SIG-M5 treated with dmso at 0.1 percent for 504 hours (cell line): ENCODE data around the gene SLC17A2.

ENCODE experiments used
- DNase-seq: peaks from one replicate; lab custom pipeline; 2025; ENCODE audit not compliant: unreplicated experiment; lab: John Stamatoyannopoulos, UW

The SLC17A2 gene, protein sequence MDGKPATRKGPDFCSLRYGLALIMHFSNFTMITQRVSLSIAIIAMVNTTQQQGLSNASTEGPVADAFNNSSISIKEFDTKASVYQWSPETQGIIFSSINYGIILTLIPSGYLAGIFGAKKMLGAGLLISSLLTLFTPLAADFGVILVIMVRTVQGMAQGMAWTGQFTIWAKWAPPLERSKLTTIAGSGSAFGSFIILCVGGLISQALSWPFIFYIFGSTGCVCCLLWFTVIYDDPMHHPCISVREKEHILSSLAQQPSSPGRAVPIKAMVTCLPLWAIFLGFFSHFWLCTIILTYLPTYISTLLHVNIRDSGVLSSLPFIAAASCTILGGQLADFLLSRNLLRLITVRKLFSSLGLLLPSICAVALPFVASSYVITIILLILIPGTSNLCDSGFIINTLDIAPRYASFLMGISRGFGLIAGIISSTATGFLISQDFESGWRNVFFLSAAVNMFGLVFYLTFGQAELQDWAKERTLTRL

DNA sequence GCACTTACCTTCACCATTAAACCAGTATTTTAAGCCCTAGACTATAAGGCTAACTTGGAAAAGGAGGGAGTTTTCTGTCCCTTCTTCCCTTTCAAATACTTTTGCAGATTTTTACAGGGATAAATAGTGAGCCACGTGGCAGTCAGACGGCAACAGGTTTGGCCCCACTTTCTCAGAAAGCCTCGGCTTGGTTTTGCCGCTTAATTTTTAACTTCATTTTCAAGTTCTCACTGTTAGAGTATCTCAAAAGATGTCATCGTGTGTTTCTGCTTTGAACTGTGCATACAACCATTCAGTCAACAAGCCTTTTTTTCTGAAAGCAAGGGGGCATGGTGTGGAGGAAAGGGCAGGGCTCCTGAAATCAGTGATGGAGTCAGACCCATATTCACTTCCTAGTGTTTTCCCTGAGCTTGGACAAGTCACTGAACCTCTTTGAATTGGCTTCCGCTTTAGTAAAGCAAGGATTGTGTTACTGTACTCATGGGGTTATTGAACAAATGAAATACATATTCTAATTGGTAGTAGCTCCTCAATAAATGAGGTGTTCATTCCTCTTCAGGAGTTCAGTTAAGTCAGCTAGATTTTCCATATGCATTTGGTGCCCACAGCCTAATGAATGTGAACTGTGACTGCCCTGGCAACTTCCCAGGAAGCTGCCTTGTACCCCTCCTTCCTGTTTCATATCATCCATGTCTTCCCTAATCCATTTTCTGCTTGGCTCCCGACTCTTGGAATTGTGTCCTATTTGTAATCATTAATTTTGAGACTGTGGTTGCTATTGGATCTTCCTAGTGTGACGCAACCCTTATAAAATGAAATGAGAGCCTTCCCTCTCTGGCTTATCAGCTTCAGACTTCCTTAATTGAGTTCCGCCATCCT is at the start of gene SLC17A2:
SLC17A2 (minus strand) TSS at position 160 of the 879 bp plus-strand sequence. CDS start 4,895 bp downstream, outside the sequence.
- DNase-seq = no peak

DNA sequence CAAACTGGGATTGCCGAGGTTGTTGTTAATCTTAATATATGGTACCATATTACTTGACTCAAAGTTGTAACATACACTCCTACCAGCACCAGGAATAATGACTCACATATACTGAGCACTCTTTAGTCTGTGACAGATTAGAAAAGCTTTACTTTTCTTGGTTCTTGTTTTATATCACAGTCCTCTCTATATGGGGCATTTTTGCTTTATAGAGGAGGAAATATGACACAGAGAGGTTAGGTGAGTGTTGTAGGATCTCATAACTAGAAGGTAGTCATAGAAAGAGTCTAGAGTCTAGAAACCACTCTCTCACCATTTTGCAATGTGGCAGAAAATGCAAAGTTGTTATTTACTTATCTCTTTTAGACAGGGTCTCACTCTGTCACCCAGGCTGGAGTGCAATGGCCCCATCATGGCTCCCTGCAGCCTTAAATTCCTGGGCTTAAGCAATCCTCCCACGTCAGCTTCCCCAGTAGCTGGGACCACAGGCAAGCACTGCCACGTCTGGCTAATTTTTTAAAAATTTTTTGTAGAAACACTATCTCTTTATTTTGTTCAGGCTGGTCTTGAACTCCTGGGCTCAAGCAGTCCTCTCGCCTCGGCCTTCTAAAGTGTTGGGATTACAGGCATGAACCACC is 45.6 kb upstream of the SLC17A2 start:
- DNase-seq = no peak

DNA sequence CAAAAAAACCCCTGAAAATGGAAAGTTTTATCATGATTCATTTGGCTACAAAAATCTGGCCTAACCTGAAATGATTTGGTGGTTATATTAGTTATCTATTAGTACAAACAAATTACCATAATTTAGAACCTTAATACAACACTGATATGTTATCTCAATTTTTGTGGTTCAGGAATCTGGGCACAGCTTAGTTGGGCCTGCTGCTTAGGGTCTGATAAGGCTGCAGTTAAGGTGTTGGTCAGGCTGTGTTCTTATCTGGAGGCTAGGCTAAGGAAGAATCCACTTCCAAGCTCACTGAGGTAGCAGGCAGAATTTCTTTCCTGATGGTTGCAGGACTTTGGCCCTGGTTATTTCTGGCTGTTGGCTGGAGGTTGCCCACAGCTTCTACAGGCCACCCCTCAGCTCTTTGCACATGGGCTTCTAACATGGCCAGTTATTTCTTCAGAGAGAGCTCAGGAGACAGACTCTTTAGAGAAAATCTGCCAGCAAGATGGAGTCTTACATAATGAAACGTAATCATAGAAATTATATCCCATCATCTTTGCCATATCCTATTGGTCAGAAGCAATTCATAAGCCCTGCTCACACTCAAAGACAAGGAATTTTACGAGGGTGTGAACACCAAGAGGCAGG is 43.5 kb upstream of the SLC17A2 start:
- DNase-seq = no peak

DNA sequence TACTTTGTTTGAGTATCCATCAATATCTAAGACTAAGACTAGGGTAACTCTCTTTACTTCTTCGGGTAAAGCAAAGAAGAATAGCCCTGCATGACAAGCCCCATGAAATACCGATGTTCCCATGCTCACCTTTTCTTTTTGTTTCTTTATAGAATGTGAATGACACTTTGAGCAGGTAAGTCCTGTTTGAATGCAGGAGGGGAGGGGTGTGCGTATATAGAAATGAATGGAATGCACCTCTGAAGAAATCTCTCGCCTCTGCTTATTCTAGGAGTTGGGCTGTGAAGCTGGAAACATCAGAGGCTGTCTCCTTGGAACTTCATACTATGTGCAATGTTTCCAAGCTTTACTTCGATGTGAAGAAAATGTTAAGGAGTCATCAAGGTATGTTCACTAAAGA is 42.4 kb upstream of the SLC17A2 start:
- no peak for DNase-seq

DNA sequence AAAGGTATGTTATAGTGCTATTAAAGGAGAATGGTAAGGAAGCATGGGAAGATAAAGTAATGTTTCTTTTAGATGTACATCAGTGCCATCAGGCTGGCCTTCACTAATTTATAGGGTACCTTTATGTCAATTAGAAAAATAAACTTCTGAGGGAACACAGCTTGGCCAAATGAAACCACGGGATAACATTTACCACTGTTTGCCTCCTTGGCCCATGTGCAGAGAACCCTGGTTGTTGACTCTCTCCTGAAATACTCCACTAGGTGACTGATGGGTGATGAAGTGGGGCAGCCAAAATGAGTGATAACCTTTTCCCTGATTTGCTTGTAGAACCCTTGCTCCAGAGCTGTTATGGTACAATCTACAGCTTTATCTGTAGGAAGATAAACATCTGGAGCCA is 41.6 kb upstream of the SLC17A2 start:
- DNase-seq = no peak

DNA sequence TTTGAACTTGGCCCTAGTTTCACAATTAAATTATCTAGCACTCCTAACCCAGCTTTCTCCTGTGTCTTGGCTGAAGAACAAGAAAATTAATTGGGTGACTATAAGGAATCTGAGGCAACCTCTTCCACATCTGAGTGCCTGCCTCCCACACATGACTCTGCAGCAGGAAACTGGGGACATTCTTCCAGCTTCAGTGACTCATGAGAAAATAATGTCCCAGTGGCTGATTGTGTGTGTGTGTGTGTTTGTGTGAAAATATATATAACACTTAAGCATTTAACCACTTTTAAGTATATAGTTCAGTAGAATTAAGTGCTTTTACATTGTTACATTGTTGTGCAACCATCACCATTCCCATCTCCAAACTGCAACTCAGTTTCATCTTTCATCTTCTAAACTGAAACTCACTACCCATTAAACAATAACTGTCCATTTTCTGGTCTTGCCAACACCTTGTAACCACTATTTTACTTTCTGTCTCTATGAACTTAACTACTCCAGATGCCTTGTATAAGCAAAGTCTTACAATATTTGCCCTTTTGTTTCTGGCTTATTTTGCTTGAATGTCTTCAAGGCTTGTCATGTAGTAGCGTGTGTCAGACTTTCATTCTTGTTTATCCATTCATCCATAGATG is 40.8 kb upstream of the SLC17A2 start:
- DNase-seq = no peak

DNA sequence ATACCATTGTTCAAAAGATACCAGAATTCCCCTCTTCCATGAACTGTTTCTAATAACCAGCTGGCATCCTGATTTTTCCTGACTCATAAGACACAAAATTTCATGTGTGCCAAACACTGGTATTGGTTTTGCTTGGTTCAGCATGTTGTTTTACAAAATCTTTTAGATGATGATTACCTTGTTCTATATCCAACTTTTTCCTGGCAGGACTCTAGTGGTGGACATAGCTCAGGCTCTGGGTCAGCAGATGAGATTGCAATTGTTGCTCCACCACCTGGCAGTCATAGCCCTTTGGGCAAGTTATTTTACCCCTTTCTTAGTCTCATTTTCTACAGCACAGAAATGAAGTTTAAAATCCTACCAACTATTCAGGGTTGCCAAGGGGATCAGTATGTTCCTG is 38.3 kb upstream of the SLC17A2 start:
- no peak for DNase-seq

DNA sequence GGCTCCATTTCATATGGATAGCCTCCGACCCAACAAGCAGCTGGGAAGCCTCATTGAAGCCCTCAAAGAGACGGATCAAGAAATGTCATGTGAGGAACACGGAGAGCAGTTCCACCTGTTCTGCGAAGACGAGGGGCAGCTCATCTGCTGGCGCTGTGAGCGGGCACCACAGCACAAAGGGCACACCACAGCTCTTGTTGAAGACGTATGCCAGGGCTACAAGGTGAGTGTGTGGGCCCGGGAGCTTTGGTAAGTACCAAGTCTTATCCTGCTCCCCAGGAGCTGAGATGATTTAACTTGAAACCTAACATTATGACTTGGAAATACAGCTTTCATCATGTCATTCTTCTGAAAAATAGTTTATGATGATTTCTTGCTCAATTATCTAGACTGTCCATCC is 36.2 kb upstream of the SLC17A2 start:
- DNase-seq = no peak

DNA sequence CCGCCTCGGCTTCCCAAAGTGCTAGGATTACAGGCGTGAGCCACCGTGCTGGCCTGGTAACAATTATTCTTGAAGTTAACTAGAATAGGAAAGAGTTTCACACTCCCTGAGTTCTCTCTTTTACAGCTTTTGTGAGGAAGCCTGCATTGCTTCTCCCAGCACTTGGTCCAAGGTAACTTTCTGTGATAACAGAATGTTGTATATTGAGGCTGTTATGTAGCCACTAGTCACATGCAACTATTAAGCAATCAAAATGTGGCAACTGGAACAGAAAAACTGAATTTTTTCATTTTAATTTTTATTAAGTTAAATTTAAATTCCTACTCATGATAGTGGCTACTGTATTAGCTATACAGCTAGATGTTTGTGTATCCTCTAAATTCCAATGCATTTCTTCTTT is 34.6 kb upstream of the SLC17A2 start:
- no peak for DNase-seq

DNA sequence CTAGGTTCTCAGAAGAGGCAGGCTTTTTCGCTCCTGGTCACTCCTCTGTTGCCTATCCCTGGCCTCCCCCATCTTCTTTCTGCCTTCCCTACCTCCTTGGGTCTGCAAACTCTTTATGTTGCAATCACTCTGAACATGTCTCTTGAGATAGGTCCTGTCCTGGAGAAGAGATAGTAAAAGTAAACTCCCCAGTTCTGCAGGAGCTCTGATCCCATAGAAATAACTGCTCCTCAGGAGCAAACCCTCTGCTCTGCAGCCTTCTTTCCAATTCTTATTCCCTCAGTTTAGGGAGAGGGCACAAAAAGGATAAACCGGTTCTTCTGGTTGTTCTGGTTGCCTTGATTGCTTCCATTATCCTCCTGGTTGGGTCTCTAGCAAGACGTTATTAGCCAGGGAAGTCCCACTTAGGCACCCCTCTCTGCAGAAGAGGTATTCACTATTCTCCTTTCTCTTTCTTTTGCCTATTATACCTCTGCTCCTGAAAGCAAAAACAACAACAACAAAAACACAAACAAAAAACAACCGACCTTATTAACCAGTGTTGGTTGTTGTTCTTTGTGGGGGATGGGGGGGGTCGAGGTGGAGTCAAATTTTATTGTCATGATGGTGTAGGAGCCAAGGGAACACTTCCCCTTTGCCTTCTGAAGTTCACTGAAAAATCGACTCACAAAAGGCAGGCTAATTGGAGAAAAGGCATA is 33.1 kb upstream of the SLC17A2 start:
- peak; percentile 64 for DNase-seq

DNA sequence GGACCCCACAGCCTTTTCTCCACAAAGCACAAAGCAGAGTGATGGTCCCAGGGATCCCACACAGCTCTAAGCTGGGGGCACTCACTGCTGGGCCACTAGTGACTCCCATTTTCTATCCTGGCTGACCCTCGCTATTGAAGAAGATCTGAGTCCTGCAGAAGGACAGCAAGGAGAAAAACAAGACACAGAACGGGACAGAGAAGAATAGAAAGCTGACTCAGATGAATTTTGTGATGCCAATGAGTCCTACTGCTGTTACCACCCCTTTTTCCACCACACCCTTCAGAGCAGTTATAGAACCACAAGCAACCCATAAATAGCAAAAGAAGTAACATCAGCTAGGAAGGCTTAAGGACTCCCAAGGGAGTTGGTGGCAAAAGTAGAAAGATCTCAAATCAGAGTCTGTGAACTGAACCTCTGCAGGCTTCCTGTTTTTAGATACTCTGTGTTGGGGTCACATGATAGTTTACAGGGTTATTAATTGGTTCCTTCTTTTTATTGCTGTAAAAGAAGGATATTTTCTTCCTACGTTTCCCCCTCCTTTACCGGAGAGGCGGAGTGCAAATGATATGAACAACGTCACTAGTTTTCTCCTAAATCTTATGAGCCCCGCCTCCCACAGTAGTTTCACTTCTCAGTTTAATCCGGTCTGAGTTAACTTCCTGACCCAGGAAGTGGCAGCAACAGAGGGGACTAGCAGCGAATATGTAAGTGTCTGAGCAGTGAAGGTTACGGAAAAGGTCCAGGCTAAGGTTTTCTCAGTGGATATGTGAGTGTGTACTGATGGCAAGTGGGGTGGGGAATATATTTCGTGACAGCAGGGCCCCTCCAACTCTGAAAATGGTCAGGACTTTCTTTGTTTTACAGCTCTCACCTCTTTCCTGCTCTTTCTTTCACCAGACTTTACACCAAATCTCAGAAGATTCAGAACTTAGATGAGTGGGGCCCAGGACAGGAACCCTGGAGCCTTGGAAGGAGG is 31.9 kb upstream of the SLC17A2 start, which contains the start of gene TRIM38:
TRIM38 (plus strand) TSS at position 654 of the 979 bp plus-strand sequence. CDS start 3,721 bp downstream, outside the sequence.
- DNase-seq = peak; percentile 98

DNA sequence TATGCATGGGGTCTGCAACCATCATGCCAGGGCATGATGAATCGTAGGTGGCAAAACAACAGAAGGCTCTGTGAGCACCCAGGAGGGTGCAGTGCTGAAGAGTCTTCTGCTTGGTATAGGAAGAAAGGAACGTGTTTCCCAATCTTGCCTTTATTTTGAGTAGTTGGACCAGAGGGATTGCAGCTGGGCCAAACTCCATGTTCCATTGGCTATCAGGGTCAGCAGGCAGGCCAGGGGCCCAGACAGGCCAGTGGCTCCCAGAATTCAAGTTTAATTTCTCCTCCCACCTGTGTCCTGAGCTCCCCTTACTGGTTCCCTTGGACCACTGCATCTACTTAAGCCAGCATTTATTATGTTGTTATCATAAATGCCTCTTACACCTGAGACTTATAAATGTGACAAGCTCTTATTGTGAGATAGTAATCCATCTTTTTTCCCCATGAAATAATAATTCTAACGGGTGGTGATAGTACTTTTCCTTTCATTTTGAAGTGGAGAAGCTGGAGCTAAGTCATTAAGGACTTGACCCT is 31.2 kb upstream of the SLC17A2 start:
- DNase-seq = no peak

DNA sequence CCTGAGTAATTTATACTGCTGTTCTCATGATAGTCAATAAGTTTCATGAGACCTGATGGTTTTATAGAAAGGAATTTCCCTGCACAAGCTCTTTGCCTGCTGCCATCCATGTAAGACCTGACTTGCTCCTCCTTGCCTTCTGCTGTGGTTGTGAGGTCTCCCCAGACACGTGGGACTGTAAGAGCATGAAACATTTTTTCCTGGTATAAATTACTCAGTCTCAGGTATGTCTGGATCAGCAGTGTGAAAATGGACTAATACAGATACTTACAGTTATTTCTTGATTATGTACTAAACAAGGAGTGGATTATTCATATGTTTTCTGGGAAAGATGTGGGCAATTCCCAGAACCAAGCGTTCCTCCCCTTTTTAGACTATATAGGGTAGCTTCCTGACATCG is 30.2 kb upstream of the SLC17A2 start:
- DNase-seq = no peak

DNA sequence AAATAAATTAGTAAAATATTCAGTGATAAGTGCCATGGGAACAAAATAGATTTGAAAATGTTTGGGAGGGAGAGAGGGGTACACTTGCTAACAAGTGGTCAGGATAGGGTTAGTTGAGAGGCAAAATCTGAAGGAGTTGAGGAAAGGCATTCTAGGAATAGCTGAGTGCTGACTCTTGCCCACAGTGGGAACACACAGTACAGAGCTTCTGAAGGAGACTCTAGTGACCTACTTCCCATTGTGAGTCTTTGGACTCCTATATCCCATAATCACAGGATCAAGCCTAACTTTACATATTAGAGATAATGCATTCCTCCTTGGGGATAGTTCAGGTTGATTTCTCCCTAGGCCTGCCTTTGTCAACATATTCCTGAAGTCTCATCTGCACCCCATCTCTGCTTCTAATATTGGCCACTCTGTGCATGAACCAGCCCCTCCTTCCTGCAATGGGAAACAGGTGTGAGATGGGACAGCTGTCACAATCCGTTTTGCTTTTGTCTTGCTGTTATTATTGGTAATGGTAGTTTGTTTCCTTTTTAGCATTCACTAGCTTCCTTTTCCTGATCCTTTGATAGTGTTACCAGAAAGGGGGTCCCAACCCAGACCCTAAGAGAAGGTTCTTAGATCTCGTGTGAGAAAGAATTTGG is 29.5 kb upstream of the SLC17A2 start:
- DNase-seq = no peak

DNA sequence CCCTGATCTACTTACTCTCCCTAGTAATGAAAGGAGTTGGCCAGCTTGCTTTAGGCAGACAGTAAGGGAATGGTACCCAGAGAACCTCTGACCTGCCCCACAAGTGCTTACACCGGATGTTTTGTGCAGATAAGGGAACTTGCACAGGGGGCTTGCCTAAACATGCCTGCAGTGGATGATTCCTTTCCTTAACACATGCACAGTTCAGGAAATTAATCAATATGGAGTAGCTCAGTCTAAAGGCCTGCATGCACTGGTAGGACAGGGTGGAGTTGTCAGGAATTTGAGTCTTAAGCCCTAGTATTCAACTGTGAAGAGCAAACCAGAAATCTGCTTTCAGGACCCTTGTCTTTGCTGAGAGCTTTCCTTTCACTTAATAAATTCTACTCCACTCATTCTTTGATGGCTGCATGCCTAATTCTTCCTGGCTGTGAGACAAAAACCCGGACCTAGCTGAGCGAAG is 28.2 kb upstream of the SLC17A2 start:
- DNase-seq = peak; percentile 22

DNA sequence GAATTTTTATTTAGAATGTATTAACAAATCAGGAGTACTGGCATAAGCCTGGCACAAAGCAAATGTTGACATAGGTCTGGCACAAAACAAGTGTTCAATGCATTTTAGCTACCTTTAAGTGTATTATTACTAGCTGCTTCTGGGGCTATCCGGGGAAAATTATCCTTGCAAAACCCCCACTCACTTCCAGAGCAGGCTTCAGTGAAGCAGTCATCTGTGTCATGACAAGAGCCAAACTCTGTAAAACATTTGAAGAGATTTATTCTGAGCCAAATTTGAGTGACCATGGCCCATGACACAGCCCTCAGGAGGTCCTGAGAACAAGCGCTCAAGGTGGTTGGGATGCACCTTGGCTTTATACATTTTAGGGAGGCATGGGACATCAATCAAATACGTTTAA is 25.7 kb upstream of the SLC17A2 start:
- no peak for DNase-seq

DNA sequence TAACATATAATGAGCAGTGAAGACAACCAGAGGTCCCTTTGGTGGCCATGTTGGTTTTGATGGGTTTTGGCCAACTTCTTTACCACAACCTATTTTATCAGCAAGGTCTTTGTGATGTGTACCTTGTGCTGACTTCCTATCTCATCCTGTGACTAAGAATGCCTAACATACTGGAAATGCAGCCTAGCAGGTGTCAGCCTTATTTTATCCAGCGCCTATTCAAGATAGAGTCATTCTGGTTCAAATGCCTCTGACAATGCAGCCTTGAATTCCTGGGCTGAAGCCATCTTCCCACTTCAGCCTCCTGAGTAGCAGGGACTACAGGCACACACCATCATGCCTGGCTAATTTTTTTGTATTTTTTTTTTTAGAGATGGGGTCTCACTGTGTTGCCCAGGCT is 24.3 kb upstream of the SLC17A2 start:
- no peak for DNase-seq

DNA sequence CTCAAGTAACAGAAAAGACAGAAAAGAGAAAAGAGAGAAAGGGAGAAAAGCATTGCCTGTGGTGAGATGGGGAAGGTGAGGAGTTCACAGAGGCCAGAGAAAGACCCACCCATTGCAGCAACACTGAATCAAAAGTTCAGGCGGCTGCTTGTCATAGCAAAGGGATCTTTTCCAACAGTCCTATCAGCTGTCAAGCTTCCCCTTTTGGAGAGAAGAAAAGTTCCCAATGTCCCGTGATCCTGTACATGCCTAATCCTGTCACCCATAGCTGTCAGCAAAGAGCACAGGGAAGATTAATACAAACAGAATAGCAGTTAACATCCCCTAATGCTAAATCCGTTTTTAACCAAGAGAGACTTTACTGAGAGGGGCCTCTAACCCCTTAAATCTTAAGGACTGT is 23.2 kb upstream of the SLC17A2 start:
- no peak for DNase-seq
